ENCODE measurements around the gene TIGD4. TPM values are rescaled to one million over a fixed set of nuclear protein-coding genes. Genes with fewer than 3 reads are reported as not detected.
"Not testable (repeated sequence)": the region's sequence is repeated elsewhere in the genome, so short reads cannot be mapped to it uniquely, and the experiment has no call there.

Gene TIGD4
- total RNA-seq, 1 donor from 2014 or later, result 3.8 TPM

DNA sequence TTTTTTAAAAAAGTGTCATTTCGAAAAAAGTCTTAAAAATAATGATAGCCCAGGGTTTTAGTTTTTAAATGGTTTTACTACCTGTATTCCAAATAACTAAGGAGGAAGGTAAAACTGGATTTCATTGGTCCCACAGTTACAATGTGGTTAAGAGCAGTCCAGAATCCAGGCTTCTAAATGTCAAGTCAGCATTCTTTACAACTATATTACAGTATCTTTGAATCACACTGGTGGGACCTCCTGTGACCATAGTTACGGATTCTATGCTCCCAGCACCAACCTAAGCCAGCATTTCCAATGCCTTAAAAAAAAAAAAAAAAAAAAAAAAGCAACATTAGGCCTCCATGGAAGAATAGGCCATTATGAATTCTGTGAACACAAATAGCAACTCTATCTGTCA lies 6.2 kb downstream of the TIGD4 start:
- TF ChIP-seq, protein P1, sequence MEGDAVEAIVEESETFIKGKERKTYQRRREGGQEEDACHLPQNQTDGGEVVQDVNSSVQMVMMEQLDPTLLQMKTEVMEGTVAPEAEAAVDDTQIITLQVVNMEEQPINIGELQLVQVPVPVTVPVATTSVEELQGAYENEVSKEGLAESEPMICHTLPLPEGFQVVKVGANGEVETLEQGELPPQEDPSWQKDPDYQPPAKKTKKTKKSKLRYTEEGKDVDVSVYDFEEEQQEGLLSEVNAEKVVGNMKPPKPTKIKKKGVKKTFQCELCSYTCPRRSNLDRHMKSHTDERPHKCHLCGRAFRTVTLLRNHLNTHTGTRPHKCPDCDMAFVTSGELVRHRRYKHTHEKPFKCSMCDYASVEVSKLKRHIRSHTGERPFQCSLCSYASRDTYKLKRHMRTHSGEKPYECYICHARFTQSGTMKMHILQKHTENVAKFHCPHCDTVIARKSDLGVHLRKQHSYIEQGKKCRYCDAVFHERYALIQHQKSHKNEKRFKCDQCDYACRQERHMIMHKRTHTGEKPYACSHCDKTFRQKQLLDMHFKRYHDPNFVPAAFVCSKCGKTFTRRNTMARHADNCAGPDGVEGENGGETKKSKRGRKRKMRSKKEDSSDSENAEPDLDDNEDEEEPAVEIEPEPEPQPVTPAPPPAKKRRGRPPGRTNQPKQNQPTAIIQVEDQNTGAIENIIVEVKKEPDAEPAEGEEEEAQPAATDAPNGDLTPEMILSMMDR (conservative IDR thresholded peaks at IDR 0.05), result no peak
- H3K27me3 Mint-ChIP-seq (ENCODE audit: low read depth), result no peaks in the 10 kb centered on the region
- H3K9me3 Mint-ChIP-seq, result no peaks in the 10 kb centered on the region
- H3K36me3 Mint-ChIP-seq (ENCODE audit: low read depth), result no peaks in the 10 kb centered on the region
- peaks cover 30% of the 10 kb centered on the region for H3K4me1 Mint-ChIP-seq
- H3K27ac Mint-ChIP-seq (ENCODE audit: unreplicated experiment), result no peak overlapping the region
- no peak for DNase-seq (ENCODE audit: low read depth, low spot score)
- no peak overlapping the region for H3K4me3 Mint-ChIP-seq

- Mint-ChIP-seq H3K27ac (ENCODE audit: unreplicated experiment) (no peak overlapping the region), H3K27me3 (ENCODE audit: low read depth) (no peaks in the 10 kb centered on the region), H3K4me3 (no peak overlapping the region), H3K36me3 (ENCODE audit: low read depth) (no peaks in the 10 kb centered on the region), H3K4me1 (peaks cover 16% of the 10 kb centered on the region), H3K9me3 (no peaks in the 10 kb centered on the region)
- TF ChIP-seq, protein P1 (conservative IDR thresholded peaks at IDR 0.05), result no peak
- no peak for DNase-seq (ENCODE audit: low read depth, low spot score)
Measured at GRCh38 chr4:152771741-152772533, 7.6 kb downstream of the TIGD4 start.

DNA sequence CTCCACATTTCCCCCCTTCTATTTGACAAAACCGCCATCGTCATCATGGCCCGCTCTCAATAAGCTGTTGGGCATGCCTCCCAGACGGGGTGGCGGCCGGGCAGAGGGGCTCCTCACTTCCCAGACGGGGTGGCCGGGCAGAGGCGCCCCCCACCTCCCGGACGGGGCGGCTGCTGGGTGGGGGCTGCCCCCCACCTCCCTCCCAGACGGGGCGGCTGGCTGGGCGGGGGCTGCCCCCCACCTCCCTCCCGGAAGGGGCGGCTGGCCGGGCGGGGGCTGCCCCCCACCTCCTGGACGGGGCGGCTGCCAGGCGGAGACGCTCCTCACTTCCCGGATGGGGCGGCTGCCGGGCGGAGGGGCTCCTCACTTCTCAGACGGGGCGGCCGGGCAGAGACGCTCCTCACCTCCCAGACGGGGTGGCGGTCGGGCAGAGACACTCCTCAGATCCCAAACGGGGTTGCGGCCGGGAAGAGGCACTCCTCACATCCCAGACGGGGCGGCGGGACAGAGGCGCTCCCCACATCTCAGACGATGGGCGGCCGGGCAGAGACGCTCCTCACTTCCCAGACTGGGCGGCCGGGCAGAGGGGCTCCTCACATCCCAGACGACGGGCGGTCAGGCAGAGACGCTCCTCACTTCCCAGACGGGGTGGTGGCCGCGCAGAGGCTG lies 14.3 kb downstream of the TIGD4 start:
- H3K36me3 Mint-ChIP-seq (ENCODE audit: low read depth); DNase-seq (ENCODE audit: low read depth, low spot score); H3K4me1 Mint-ChIP-seq: not testable (repeated sequence)

DNA sequence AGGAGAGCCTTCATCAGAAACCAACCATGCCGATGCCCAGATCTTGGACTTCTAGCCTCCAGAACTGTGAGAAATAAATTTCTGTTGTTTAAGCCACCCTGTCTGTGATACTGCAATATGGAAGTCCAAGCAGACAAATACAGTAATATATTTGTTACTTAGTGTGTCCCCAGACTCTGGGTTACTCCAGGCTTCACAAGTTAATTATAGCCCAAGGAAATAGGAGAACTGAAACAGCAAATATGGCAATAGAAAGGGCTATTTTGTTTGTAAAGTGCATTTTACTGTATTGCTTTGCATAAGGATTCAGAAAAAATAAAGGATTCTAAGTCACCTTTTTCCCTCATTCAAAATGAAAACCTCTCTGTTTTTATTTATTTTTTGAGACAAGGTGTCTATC lies 15.7 kb downstream of the TIGD4 start:
- no peak for DNase-seq (ENCODE audit: low read depth, low spot score)
- H3K36me3 Mint-ChIP-seq (ENCODE audit: low read depth), result peaks cover 2% of the 10 kb centered on the region
- peaks cover 3% of the 10 kb centered on the region for H3K9me3 Mint-ChIP-seq
- TF ChIP-seq, protein P1 (conservative IDR thresholded peaks at IDR 0.05), result no peak
- H3K27me3 Mint-ChIP-seq (ENCODE audit: low read depth), result no peaks in the 10 kb centered on the region
- no peak overlapping the region for H3K4me3 Mint-ChIP-seq
- peaks cover 15% of the 10 kb centered on the region for H3K4me1 Mint-ChIP-seq
- H3K27ac Mint-ChIP-seq (ENCODE audit: unreplicated experiment), result peak overlapping the region; percentile 21

More for the DNA sequence above, 14.3 kb downstream of the TIGD4 start:
- not testable (repeated sequence) for H3K27me3 Mint-ChIP-seq (ENCODE audit: low read depth); H3K9me3 Mint-ChIP-seq; H3K4me3 Mint-ChIP-seq; H3K27ac Mint-ChIP-seq (ENCODE audit: unreplicated experiment)

- Mint-ChIP-seq H3K9me3 (peaks cover 3% of the 10 kb centered on the region), H3K4me3 (no peak overlapping the region), H3K27me3 (ENCODE audit: low read depth) (no peaks in the 10 kb centered on the region), H3K4me1 (peaks cover 6% of the 10 kb centered on the region), H3K27ac (ENCODE audit: unreplicated experiment) (no peak overlapping the region), H3K36me3 (ENCODE audit: low read depth) (no peaks in the 10 kb centered on the region)
- TF ChIP-seq, protein P1 (conservative IDR thresholded peaks at IDR 0.05), result no peak
- no peak for DNase-seq (ENCODE audit: low read depth, low spot score)
Measured at GRCh38 chr4:152748619-152749018, 30.9 kb downstream of the TIGD4 start.

GRCh38 chr4:152747444-152747843 lies 32.1 kb downstream of the TIGD4 start:
- no peak for DNase-seq (ENCODE audit: low read depth, low spot score)
- TF ChIP-seq, protein P1 (conservative IDR thresholded peaks at IDR 0.05), result no peak
- no peaks in the 10 kb centered on the region for H3K27me3 Mint-ChIP-seq (ENCODE audit: low read depth)
- H3K4me1 Mint-ChIP-seq, result peaks cover 6% of the 10 kb centered on the region
- H3K4me3 Mint-ChIP-seq, result no peak overlapping the region
- H3K9me3 Mint-ChIP-seq, result peaks cover 2% of the 10 kb centered on the region
- H3K36me3 Mint-ChIP-seq (ENCODE audit: low read depth), result no peaks in the 10 kb centered on the region
- no peak overlapping the region for H3K27ac Mint-ChIP-seq (ENCODE audit: unreplicated experiment)

Data from neural crest cell (in vitro differentiated cells).